Testis (tissue), 3 donors: ENCODE measurements around the gene CUBN. TPM values are rescaled to one million over a fixed set of nuclear protein-coding genes. Genes with fewer than 3 reads are reported as not detected.

Experiments
- DNase-seq: peaks from one replicate; pipeline ENCODE4 v3.0.0-alpha.2; 2019
- H3K27ac ChIP-seq, 2 donors: fragments of 200-600 bp; sonication (generic); one replicate each; pipeline ENCODE4 v1.5.1; 2019
- H3K27me3 ChIP-seq: fragments of 200-600 bp; sonication (generic); one replicate; pipeline ENCODE4 v1.5.1; 2019
- H3K36me3 ChIP-seq: fragments of 200-600 bp; sonication (generic); one replicate; pipeline ENCODE4 v1.5.1; 2017; ENCODE audit warnings: low read depth; ENCODE audit errors: missing control alignments
- H3K4me1 ChIP-seq: fragments of 200-600 bp; sonication (generic); one replicate; pipeline ENCODE4 v1.5.1; 2019
- H3K4me3 ChIP-seq, 2 donors: fragments of 200-600 bp; sonication (generic); one replicate each; pipeline ENCODE4 v1.5.1; 2017 to 2019
- H3K9me3 ChIP-seq: fragments of 200-600 bp; sonication (generic); one replicate; pipeline ENCODE4 v1.5.1; 2017
- POLR2A ChIP-seq: fragments of 450-650 bp; IDR thresholded peaks from one replicate; pipeline ENCODE4 v1.6.1; 2017; ENCODE audit warnings: antibody characterized with exemption, mild to moderate bottlenecking, moderate library complexity
- WGBS, 2 donors: methylation state at CpG; one replicate each; pipeline ENCODE4 v1.1.5; 2018; 5-methylcytosine and 5-hydroxymethylcytosine counted together
- intact Hi-C: fragments of 100-400 bp; cut with DNase I; formaldehyde crosslinking; loops from one replicate; pipeline ENCODE4 v1.15.1; 2023; ENCODE audit warnings: low total_unique reads
- polyA plus RNA-seq: library from polyadenylated mRNA; stranded (reverse); fragments of 350-450 nt; fragmentation: Illumina TruSeq; extraction: RNeasy Lipid Tissue Mini Kit (QIAGEN cat#74804); gene quantifications from one replicate; pipeline ENCODE4 v1.2.3, GENCODE V29; 2014; ENCODE audit warnings: low read depth, low replicate concordance; ENCODE audit not compliant: insufficient read depth
- total RNA-seq, 2 donors: library from RNA; depleted of rRNA; stranded (reverse); fragments of >200 nt; gene quantifications; one replicate each; pipeline ENCODE4 v1.2.3, GENCODE V29; 2016
- TF ChIP-seq, protein P1 (sequence below), 3 experiments: fragments of 450-650 bp in 2 of 3; fragments of 200-600 bp in 1 of 3; sonication (generic) in 1 of 3; IDR thresholded peaks; one replicate each; pipeline ENCODE4 v1.5.1; 2016 to 2019; ENCODE audit warnings: antibody characterized with exemption in 3 of 3, mild to moderate bottlenecking in 2 of 3, moderate library complexity in 1 of 3

Gene CUBN
- total and polyA plus RNA-seq, 3 donors from 2014 or later = 11.0 to 39.3 (median 19.2) TPM

- TF ChIP-seq, protein P1, sequence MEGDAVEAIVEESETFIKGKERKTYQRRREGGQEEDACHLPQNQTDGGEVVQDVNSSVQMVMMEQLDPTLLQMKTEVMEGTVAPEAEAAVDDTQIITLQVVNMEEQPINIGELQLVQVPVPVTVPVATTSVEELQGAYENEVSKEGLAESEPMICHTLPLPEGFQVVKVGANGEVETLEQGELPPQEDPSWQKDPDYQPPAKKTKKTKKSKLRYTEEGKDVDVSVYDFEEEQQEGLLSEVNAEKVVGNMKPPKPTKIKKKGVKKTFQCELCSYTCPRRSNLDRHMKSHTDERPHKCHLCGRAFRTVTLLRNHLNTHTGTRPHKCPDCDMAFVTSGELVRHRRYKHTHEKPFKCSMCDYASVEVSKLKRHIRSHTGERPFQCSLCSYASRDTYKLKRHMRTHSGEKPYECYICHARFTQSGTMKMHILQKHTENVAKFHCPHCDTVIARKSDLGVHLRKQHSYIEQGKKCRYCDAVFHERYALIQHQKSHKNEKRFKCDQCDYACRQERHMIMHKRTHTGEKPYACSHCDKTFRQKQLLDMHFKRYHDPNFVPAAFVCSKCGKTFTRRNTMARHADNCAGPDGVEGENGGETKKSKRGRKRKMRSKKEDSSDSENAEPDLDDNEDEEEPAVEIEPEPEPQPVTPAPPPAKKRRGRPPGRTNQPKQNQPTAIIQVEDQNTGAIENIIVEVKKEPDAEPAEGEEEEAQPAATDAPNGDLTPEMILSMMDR (IDR thresholded peaks at IDR 0.05) = no peak
- no peak for TF ChIP-seq POLR2A
- intact Hi-C loops = no loop called here
- no peaks in the 10 kb centered on the region for H3K36me3 ChIP-seq
- WGBS, 2 donors = 75 to 82% methylated on average over 5 of the region's 5 CpGs
- H3K9me3 ChIP-seq = no peaks in the 10 kb centered on the region
- H3K27me3 ChIP-seq = no peaks in the 10 kb centered on the region
- H3K27ac ChIP-seq = no peak overlapping the region
- H3K4me1 ChIP-seq = peaks cover 8% of the 10 kb centered on the region
- no peak overlapping the region for H3K4me3 ChIP-seq
- DNase-seq = no peak
Observed at GRCh38 chr10:17153321-17153720, 23.7 kb upstream of the CUBN start.

DNA sequence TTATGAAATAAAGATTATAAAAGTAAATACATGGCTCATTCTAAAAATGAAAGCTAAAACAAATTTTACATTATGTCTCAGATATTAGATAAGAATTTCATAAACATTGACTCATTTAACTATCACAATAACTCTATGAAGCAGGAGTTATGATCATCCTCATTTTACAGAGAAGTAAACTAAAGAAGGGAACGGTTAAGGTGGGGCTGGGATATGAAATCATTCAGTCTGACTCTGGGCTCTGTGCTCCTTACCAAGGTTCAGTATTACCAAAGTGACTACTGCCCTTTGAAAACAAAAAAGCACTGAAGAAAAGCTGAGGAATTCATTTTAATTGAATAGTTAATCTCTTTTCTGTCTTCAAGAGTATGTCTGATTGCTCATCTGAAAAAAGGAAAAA is 22.1 kb upstream of the CUBN start:
- DNase-seq = no peak
- H3K4me3 ChIP-seq = no peak overlapping the region
- intact Hi-C loops = no loop called here
- 72 to 73% methylated on average over 1 of the region's 1 CpG for WGBS, 2 donors
- TF ChIP-seq, protein P1 (IDR thresholded peaks at IDR 0.05) = no peak
- no peak for TF ChIP-seq POLR2A
- H3K27me3 ChIP-seq = no peaks in the 10 kb centered on the region
- no peaks in the 10 kb centered on the region for H3K36me3 ChIP-seq
- peaks cover 8% of the 10 kb centered on the region for H3K4me1 ChIP-seq
- H3K9me3 ChIP-seq = no peaks in the 10 kb centered on the region
- no peak overlapping the region for H3K27ac ChIP-seq

DNA sequence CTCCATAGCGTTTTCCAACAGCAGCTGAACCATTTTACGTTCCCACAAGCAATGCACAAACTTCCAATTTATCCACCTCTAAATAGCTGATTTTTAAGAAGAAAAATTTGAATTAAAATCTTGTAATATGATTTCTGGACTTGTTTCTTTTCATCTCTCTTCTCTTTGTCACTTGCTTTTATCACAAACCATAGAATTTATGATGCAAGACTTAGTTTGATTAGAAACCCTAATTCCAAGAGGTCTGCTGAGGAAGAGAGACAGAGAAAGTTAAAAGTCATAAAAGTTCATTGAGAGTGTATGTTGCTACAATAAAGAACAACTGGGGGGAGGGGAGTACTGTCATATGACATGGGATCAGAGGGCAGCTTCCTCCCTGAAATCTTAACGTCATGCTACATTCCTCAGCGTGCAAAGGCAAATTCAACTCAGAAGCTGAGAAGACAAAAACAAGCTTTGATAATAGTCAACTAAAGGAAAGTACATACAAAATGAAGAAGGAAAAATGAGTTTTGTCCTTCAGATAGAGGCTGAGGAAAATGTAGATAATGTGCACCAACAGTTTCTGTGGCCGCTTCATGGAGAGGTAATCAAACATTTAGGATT is 18.4 kb upstream of the CUBN start:
- H3K4me3 ChIP-seq = no peak overlapping the region
- intact Hi-C loops = no loop called here
- no peaks in the 10 kb centered on the region for H3K9me3 ChIP-seq
- TF ChIP-seq, protein P1 (IDR thresholded peaks at IDR 0.05) = no peak
- TF ChIP-seq POLR2A = no peak
- H3K36me3 ChIP-seq = no peaks in the 10 kb centered on the region
- WGBS, 2 donors = 84 to 87% methylated on average over 5 of the region's 5 CpGs
- H3K27ac ChIP-seq = no peak overlapping the region
- no peaks in the 10 kb centered on the region for H3K4me1 ChIP-seq
- no peaks in the 10 kb centered on the region for H3K27me3 ChIP-seq
- no peak for DNase-seq

DNA sequence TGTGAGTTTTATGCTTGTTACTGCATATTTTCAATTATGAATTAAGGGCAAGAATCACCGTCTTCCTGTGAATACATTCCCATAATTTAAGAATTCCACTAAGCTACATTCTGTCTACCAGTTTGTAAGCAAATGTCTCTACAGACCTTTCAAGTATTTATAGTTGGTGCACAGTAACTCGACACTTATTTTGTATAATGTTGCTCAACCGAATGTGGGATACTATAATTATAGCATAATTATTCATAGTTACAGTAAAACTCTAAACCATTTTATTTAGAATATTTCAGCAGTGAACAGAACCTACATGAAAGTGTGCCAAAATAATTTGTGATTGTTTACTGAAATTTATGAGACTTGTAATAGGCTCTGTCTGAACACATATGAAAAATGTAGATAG is 17.3 kb upstream of the CUBN start:
- TF ChIP-seq POLR2A = no peak
- TF ChIP-seq, protein P1 (IDR thresholded peaks at IDR 0.05) = no peak
- intact Hi-C loops = no loop called here
- DNase-seq = no peak
- Histone ChIP-seq H3K36me3 (no peaks in the 10 kb centered on the region), H3K4me1 (no peaks in the 10 kb centered on the region), H3K27ac (no peak overlapping the region), H3K4me3 (no peak overlapping the region), H3K9me3 (no peaks in the 10 kb centered on the region), H3K27me3 (no peaks in the 10 kb centered on the region)
- 91 to 93% methylated on average over 3 of the region's 3 CpGs for WGBS, 2 donors

GRCh38 chr10:17145239-17145638 is 15.6 kb upstream of the CUBN start:
- Histone ChIP-seq H3K4me3 (no peak overlapping the region), H3K27ac (no peak overlapping the region), H3K27me3 (no peaks in the 10 kb centered on the region), H3K4me1 (no peaks in the 10 kb centered on the region), H3K36me3 (no peaks in the 10 kb centered on the region), H3K9me3 (no peaks in the 10 kb centered on the region)
- WGBS, 2 donors = 92 to 97% methylated on average over 1 of the region's 1 CpG
- intact Hi-C loops = no loop called here
- no peak for DNase-seq
- TF ChIP-seq, protein P1 (IDR thresholded peaks at IDR 0.05) = no peak
- TF ChIP-seq POLR2A = no peak
